ENCODE data around the gene C2CD4D.

C2CD4D gene

DNA sequence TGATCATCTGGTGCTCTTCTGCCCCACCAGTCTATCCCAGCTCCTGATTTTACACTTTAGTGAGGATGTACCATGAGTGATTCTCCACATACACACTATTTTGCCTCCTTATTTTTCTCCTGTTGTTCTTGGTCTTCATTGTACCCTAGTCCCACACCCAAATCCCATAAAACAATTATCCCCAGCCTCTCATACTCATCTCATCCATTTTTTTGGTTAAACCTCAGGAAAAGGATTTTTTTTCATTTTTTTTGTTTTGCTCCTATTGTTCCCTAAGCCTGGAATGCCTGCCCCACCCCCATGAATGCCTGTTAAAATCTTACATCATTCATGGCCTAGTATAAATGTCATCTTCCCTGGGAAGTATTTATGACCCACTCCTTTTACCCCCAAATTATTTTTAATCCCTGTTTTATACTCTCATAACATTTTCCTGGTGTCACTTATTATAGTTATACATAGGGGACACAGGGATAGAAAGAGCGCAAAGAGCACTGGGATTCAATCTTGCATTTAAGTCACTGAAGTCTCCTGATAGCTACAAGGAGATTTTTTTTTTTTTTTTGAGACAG is 29.5 kb downstream of the C2CD4D start:
- DNase-seq = no peak

DNA sequence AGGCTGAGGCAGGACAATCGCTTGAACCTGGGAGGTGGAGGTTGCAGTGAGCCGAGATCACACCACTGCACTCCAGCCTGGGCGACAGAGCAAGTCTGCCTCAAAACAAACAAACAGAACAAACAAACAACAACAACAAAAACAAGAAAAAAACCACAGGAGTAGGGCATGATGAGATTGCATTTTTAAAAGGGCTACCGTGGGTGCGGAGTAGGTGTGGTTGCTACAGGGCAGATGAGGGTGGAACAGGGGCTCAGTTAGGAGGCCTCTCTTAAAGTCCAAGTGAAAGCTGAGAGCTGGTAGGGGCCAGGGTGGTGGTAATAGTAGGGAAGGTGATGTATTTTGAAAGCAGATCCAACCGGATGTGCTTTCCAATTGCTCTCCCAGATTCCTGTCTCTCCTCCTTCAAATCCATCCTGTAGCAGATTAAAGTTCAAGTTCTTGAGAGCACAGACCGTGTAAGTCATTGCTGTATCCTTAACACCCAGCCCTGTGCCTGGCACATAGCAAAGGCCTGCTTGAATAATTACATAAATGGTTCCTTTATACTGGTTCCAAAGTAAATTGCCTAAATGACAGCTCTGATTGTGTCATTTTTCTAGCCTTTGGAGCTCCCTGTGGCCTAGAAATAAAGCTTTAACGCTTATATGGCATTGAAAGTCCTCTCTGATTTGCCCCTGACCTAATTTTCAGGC is 30.2 kb downstream of the C2CD4D start:
- no peak for DNase-seq

- DNase-seq = no peak
Observed at GRCh38 chr1:151807766-151808165, 31.9 kb downstream of the C2CD4D start.

GRCh38 chr1:151807131-151807530 is 32.5 kb downstream of the C2CD4D start:
- DNase-seq = no peak

DNA sequence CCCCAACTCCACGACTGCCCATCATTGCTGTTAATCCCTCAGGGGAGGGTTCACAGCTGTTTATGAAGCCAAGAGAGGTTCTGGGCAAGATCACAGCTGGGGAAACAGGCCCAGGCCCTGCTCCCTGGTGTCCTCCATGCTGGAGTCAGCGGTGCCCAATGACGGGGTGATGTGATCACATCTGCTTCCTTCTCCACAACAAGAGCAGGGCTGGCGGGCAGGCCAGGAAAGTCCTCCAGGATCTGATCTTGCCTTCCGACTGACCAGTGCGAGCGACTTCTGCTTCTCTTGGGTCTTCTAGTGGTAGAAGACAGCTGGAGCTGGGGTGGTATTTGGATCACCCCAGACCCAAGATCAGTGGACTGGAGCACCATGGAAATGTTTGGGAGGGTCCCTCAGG is 33.5 kb downstream of the C2CD4D start:
- no peak for DNase-seq

DNA sequence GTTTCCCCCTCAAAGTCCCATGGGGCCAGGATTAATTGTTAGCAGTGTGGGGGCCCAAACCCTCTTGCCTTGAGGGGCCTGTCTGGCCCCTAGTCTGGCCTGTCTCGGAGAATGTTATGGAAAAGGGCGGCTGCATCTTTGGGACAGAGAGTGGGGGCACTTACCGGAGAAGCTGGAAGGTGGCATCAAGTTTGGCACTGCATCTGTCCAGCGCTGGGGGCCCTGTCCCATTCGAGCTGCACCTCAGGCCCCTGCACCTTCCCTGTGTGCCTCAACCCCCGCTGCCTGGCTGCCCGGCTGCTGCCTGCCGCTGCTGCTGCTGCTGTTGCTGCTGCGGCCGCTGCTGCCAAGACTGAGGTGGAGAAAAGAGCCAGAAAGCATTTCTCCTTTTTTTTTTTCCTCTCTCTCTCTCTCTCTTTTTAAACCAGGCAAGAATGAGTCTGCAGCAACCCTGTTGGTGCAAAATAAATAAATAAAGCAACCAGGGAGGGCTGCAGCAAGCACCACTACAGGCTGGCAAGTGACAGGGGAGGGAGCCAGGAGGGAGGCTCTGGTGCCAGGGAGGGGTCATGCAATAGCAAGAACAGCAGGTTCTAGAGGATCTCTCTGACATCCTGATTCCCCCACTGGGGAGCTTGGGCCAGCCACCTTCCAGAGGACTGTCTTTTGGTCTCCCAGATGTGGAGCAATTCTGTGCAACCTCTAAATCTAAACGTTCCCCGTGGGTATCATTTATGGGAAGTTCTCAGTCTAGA is 34.4 kb downstream of the C2CD4D start, which contains the start of gene LINGO4:
Gene LINGO4 (minus strand): TSS at position 354 of the 755 bp plus-strand sequence. CDS start 2,715 bp downstream, outside the sequence.
- DNase-seq = no peak

GRCh38 chr1:151803915-151804314 is 35.7 kb downstream of the C2CD4D start:
- no peak for DNase-seq

- DNase-seq = no peak
Observed at GRCh38 chr1:151803164-151803563, 36.5 kb downstream of the C2CD4D start.

DNA sequence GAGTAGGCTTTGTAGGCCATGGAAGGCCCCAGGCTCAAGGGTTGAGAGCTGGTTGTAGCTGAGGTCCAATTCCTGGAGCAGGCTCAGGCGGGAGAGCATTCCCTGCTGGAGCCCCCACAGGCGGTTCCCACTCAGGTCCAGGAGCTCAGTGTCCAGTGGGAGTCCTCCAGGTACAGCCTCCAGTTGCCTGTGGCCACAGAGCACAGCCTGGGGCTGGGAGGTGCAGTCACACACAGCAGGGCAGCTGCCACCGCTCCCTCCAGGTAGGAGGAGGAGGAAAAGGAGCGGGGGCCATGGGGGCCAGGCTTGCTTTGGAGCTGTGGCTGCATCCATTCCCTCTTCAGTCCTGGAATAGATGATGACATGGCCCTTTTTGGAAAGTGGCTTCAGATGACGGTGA is 37.2 kb downstream of the C2CD4D start:
- DNase-seq = no peak

- DNase-seq = no peak
Observed at GRCh38 chr1:151801846-151802245, 37.8 kb downstream of the C2CD4D start.

GRCh38 chr1:151801310-151801820 is 38.3 kb downstream of the C2CD4D start:
- no peak for DNase-seq

DNA sequence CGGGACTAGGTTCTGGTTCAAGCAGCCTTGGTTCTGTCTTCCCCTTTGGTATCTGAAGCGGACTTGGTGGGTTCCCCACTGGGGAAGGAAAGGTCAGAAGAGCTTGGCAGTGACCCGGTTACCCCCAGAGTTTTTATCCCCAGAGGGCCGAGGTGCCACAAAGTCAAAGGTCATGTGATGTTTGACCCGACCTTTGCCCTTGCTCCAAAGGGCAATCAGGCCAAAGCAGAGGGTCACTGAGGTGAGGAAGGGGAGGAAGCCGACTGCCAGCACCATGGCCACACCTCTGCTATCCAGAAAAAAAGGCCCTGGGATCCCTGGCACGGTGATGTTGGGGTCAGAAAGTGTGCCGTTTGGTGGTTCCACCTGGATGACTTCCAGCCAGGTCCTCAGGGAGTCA is 38.8 kb downstream of the C2CD4D start:
- DNase-seq = no peak

DNA sequence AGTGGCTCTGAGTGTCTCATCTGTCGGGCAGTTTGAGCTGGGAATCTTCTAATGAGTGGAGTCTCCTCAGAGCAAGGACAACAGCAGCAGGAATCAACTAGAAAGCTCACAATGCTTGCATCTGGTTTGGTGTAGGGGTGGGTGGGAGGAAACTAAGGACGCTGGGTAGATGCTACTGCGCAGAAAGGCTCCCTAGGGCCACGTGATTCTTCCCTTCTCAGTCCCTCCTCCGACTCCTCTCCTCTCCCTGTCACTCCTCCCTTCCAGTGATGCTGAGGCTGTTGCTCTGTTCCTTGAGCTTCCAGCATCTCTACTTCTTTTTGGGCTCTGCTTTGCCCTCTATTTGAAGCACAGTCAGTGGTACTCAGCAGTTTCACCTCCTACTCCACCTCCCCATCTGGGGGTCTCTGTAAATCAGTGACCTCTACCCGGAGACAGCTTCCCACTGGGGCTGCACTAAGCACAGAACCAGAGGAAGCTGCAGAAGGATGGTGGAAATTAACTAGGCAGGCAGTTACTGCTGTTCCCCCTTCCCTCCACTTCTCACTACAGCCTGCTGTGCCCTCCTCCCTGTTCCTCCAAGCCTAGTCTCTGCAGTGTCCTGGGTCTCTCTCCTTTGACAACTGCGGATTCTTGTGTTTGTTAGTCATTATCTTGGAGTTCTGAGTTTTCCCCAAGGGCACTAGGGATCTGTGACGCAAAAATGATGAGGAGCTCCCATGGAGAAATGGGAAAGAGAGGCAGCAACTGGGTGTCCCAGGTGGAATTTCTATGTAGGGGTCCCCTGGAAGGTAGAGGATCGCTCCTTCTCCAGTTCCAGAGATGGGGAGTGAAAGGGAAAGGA is 40.2 kb downstream of the C2CD4D start:
- DNase-seq = no peak

GRCh38 chr1:151798571-151798970 is 41.0 kb downstream of the C2CD4D start:
- no peak for DNase-seq

DNA sequence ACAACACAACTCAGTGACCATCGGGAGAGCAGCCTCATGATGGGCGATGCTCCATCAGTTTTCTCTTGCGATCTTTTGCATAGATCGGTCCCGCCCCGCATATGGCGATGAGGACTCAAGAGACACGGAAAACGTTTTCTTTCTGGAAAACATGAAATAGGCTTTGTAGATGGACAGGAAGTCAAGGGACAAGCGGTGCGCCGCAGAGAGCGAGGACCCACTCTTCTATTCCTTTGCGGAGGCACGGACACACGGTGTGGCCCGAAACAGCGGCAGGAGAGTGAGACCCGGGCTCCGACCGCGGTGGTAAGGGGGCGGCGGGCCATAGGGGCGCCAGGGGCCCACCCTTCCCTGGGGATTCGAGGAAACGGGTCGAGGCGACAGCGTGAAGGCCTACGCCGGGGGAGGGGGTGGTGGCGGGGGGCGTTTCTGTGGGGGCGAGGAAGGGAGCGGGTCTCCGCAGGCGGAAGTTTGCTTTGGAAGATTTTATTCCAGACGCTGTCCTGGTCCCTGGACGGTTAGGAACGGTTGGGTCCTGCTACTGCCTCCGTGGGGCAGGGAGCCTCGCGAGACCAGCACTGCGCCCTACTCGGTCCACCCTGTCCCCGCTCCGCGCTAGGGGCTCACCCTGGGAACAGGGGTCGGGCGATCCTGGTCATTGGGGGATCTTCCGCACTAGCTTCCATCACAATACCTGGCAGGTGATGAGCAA is 48.5 kb downstream of the C2CD4D start:
- no peak for DNase-seq

DNA sequence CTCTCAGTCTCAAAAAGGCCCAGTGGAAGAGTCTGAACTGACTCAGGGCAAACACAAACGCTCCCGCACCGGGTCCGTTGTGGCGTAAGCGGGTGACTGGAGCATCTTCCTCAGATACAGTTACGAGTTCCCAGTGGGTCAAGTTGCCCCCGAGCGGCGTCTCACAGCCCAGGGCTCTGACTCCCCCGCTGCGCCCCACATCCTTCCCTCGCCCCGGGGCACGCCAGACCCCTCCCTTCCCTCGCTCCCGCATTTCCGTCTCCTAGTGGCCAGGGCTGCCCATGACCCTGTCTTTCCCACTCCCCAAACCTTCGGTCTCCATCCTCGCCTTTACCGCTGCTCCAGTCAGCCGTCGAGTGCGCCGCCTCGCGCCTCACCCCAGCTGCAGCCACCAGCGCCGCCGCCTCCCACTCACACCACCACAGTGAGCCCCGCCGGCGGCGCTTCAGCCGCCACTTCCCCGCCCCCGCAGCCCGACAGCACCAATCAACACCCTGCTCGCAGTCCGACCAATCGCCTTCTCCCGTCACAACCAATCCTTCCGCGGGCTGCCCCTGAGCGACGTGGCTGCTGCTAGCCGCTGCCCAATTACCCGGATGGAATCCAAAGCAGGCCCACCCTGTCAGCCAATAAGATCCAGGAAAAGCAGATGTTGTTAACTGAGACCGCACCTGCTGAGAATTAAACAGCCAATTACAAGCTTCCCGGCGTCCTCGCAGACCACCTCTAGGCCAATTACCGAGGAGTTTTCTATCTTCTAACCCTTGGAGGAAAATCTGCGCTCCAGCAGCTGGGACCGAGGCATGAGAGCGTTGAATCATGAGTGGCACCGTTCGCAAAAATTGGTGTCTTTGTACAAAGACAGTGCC is 49.3 kb downstream of the C2CD4D start, which contains the start of gene TDRKH:
Gene TDRKH (minus strand): TSS at position 430 of the 869 bp plus-strand sequence. CDS start 7,478 bp downstream, outside the sequence.
- DNase-seq = peak; percentile 100

Measured in DMS153 (cell line).